LNCaP clone FGC (cell line): ENCODE measurements around the gene IDH3A.
A peak's percentile ranks its signal among the peaks of the same experiment; 100 is the strongest.

ENCODE experiments used
- DNase-seq: peaks from one replicate; pipeline ENCODE4 v3.0.0-alpha.2; 2011; ENCODE audit warnings: low read depth
- H3K4me3 ChIP-seq: 2 replicates; pipeline ENCODE4 v1.5.1; 2011; ENCODE audit warnings: mild to moderate bottlenecking, low read depth, low read length, control low read depth
- CTCF ChIP-seq: IDR thresholded peaks from 2 replicates; pipeline ENCODE4 v1.5.1; 2012; ENCODE audit warnings: mild to moderate bottlenecking; ENCODE audit not compliant: control insufficient read depth, insufficient read depth; ENCODE audit errors: extremely low read depth

Gene IDH3A

GRCh38 chr15:78129077-78129750 lies 19.9 kb upstream of the IDH3A start:
- DNase-seq: no peak
- TF ChIP-seq CTCF: no peak
- no peak overlapping the region for H3K4me3 ChIP-seq

DNA sequence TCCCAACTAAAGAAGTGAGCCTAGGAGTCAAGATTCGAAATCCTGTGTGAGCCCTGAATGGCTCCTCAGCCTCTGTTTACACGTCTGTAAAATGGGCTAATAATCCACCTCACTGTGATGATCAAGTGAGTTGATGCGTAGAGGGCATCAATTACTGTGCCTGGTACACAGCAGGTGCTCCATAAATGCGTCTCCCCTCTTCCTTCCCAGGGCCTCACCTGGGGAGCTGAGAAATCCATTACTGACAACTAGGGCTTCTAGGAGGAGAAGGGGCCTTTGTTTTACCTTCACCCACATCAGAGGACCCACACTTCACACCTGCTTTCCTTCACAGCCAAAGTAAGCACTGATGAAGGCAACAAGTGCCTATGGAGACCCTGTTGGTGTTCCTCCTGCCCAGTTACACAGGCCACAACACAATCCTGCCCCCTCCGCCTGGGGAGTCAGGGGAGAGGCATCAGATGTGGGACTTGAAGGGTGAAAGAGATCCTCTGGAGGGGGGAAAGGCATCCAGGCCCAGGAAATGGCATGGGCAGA lies 19.3 kb upstream of the IDH3A start:
- DNase-seq: no peak
- no peak overlapping the region for H3K4me3 ChIP-seq
- no peak for TF ChIP-seq CTCF

- no peak for TF ChIP-seq CTCF
- no peak for DNase-seq
- no peak overlapping the region; the same call in 1 of the 2 replicates for H3K4me3 ChIP-seq
Observed at GRCh38 chr15:78130466-78131294, 18.5 kb upstream of the IDH3A start.

- TF ChIP-seq CTCF: peak; percentile 72
- peak within 1 kb of the TSS; percentile 49 for H3K4me3 ChIP-seq
- no peak for DNase-seq
Observed at GRCh38 chr15:78131295-78132061, 17.7 kb upstream of the IDH3A start, which contains the start of gene CIB2. Gene CIB2, minus strand, starts transcription at chr15:78131445. Its CDS starts 230 bp downstream, at chr15:78131215.

DNA sequence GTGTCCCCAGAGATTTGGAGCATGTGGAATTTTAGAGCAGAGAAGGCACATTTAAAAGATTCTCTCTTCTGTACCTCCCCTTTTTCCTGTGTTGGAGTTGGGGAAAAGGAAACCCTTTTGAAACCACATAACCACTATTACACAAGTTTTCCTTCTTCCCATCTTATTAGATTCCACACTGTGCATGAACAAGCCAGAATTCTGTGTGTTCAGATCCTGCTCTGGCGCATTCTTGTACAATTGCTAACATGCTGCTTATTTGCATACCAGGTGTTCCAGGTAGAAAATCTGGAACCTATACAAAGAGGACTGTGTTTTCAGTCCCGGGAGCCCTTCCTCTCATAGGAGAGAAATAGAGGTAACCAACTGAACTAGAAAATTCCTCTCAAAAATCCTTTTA lies 15.4 kb upstream of the IDH3A start:
- DNase-seq: peak; percentile 19
- H3K4me3 ChIP-seq: no peak overlapping the region
- TF ChIP-seq CTCF: no peak

DNA sequence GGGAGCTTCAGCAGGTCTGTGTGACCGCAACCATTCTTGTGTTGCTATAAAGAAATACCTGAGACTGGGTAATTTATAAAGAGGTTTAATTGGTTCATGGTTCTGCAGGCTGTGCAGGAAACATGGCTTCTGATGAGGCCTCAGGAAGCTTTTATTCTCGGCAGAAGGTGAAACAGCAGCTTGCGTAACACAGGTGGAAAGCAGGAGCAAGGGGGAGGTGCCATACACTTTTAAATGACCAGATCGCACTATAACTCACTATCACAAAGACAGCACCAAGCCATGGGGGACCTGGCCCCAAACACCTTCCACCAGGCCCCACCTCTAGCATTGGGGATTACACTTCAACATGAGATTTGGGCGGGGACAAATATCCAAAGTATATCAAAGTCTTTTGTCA lies 9.6 kb upstream of the IDH3A start:
- no peak for TF ChIP-seq CTCF
- no peak overlapping the region for H3K4me3 ChIP-seq
- no peak for DNase-seq
